HG03575 (cell line): ENCODE measurements around the gene MOB3B.

Experiments
- ATAC-seq: cut with Tn5 transposase; IDR thresholded peaks from one replicate; pipeline ENCODE4 v1.9.1; 2021; ENCODE audit not compliant: unreplicated experiment, insufficient number of reproducible peaks, low FRiP score; ENCODE audit errors: extremely low read depth

MOB3B gene

DNA sequence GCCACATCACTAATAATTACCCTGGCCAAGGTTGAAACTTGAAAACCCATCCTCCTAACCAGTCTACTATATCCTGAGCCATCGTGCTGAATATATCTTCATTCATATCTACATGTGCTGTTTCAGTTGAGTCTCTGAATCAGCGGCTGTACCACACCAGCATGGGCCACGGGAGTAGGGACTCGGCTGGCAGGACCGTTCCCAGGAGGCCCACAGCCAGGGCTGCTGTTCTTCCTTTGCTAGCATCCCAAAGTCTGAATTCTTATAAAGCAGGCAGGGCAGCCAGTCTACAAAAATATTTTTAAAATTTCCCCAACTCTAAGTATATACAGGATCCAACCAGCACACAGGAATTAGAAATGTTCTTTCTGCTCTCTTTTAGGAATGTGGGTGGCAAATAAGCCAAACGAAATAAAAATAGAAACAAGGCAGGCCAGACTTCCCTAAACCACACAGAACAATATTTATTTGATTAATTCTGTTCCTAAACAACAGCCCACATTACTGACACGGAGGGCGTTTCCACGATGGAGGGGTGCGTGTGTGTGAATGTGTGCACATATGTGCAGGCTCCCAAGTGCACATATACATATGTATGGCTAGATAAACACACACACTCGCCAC lies 189.8 kb downstream of the MOB3B start:
- no peak for ATAC-seq

DNA sequence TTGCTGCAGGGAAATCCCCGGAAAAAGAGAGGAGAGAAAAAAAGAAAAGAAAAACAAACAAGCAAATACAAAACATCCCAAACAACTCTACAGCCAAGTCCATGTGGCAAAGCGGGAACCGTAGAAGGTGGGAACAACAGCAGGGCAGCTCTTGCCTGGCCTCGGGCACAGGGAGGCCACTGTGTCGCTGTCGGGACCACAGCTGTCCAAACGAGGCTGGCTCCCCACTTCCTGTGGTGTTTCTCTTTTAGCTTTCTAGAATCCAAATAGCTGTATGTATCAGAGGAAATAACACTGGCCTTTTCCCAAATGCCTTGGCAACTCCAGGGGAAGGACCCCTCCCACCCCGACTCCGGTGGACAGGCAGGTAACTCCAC lies 191.1 kb downstream of the MOB3B start:
- ATAC-seq = no peak

DNA sequence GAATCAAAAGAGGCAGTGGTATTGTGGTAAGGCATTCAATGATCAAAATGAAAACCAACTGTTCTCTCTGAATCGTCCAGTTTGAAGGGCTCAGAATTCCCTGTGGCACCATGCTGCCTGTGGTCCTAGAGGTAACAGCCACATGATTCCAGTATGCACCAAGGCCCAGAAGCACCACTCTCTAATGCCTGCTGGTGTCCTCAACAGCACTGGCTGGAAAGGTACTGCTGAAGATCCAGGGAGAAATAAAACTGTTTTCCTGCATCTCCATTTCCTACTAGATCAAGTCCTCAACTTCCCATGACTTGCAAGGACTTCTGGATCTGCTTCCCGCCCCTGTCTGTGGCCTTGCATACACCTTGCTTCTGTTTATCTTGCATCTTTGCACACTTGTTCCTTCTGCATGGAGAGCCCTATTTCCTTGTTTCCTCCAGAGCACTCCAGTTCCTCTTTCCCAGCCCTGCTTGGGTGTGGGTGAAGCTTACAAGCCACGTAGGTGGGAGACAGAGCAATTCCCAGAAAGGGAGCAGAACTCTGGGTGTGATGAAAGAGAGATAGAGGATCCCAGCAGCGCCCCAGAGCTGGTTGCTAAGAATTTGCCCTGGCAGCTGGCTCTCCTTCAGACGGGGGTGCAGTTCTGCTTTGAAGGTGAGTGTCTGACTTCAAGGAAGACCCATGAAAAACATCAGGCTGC lies 191.6 kb downstream of the MOB3B start:
- no peak for ATAC-seq

DNA sequence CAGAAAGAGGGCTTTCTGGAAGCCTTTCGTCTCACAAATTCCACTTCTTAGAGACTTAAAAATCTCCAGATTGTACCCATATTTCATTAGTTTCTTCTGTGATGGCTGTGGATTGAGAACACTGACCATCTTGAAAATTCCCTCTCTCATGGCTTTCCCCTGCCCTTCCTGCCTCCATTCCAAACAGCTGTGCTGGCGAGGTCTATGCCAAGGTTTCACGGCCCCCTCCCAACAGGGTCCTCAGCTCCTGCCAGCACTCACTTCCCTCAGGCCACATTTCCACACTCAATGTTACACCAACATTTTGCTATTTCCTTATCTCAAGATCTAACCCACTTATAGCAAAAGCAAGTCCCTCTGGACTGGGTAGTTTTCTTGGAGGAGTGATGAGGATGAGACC lies 192.4 kb downstream of the MOB3B start:
- ATAC-seq = no peak

DNA sequence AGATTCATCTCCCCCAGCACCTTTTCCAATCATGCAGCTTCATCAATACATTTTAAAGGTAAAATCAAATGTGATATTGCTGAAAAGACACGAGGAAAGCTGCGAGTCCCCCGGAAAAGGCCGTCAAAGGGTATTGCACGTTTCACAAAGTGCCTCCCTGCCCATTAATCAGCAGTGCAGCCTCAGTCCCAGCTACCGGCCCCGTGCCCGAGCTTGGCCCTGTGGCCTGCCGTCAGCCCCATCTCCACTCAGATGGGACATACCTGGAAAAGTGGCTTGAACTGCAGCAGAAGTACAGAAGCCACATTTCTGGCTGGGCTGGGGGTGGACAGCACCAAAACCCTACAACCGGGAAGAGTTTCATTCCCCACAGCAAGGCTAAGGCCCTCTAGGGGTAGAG lies 192.8 kb downstream of the MOB3B start:
- no peak for ATAC-seq

DNA sequence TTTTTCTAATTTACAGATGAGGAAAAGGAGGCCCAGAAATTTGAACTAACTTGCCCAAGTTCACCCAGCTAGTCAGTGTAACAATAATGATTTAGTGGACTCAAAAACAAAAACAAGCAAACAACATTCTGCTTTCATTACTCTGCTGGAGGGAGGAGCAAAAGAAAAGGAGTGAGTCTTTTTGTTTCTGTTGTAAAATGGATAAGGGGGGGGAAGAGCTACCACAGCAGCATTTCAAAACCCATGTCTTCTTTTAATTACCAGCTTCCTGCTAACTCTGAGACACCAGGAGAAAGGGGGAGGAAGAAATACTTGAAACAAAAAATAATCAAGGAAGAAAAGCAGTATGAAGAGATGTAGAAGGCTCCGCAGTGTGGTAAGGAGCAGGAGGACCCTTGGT lies 193.5 kb downstream of the MOB3B start:
- ATAC-seq = no peak

DNA sequence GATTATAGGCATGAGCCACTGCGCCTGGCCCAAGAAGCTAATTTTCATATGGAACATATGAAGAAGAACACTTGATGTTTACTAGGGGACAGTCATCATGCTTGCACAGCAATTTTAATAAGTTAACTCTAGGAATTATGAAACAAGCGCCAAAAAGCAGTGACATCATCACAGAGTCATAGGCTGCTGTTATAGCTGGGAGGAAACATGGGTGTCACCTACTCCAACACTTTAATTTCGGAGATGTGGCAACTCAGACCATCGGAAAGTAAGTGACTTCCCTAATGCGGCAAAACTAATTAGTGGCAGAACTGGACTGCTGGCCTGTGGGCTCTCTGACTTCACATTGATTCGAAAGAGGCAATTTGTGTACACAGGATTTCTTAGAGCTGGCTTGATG lies 194.5 kb downstream of the MOB3B start:
- ATAC-seq = no peak

DNA sequence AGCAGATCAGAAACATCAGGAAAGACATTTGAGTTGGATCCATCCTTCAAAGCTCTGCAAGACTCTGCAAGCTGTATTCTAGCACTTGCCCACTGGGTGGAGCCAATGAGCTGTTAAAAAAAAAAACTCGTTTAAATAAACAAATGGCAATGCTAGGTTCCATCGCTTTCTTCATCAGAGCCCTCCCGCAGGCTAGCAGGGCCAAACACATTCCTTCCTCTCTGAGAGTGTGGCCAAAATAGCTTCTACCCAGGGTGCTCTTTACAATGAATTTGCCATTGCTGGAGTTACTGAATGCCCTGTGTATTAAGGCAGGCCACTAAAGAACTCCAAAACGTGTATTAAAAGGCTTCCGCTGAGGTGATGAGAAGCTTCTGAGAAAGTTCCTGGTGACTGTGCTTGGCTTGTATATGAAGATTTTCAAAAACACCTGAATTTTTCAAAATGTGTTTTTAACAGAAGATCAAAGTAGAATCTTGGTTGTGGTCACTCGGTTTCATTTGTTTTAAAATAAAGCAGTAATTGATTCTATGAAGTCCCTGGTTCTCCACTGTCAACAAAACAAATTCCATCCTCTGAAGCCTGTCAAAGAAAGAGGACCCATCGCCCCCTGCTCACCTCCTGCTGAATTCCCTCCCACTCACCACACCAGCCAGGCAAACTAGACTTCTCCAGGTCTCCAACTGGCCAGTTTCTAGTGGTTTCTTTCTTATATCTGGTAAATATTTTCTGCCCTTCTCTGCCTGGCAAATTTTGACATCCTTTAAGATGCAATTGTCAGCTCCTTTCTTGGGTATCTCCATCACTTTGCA lies 196.2 kb downstream of the MOB3B start:
- peak; percentile 86 for ATAC-seq

DNA sequence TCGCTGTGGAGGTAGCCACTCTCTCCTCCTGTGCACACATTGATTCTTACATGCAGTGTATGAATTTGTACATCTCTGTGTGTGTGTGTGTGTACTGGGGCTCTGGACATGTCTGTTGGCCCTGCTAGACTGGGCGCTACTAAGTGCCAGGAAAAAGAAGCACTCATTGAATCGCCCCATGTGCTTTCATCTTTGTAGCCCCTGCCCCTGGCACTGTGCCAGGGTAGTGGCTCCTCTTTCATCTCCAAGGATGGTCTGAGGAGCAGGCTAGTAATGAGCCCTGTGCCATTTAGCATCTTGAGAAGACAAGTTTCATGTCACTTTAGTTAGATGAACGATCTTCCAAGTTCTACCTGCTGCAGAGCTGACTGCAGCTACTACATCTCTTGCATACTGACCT lies 198.2 kb downstream of the MOB3B start:
- ATAC-seq = no peak

DNA sequence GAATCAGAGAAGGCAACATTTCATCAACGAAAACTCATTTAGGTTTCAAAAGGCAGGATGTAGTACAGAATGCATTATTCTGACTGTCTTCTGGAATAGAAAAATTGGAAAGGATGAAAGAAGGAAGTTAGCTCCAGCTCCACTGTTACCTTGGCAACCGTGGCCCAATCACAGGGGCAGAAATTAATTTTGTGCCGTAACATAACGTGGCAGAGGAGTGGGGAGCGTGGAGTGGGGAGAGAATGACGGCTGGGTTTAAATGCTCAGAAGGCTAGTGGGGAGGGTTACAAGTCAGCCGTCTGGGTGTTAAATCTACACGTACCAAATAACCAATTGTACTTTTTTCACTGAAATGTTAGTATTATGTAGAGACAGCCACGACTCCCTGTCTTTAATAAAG lies 200.3 kb downstream of the MOB3B start:
- ATAC-seq = no peak

DNA sequence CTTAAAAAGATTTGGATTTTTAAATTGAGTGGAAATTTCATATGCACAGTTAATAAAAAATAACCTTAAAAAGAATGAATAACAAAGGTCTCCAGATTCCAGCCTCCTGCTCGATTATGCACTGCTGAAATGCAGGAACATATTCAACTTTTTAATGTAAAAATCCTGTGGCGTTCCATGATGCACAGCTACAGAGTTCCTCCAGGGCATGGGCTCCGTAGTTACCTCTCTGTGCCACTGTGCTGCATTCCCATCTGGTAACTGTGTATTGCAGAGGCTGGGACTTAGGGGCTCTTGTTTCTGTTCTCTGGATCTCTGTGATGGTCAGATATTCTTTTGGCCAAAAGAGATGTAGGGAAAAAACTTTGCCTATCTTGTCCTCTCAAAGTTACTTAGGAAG lies 201.1 kb downstream of the MOB3B start:
- no peak for ATAC-seq

DNA sequence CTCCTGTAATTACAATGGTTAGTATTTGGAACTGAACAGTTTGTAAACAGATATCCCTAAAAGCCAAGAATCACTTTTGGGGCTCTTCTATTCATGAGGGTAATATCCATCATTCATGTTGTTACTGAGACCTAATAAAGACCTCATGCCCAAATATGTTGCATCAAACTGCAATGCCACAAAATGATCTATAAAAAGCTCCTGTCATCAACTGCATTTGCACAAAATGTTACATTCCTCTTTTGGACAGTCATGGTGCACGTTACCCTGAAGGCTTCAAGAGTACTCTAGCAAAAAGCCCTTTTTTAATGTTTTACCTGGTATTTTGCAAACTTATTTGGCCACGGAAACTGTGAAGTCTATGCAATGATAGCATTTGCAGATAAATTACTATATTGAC lies 218.4 kb downstream of the MOB3B start:
- no peak for ATAC-seq

DNA sequence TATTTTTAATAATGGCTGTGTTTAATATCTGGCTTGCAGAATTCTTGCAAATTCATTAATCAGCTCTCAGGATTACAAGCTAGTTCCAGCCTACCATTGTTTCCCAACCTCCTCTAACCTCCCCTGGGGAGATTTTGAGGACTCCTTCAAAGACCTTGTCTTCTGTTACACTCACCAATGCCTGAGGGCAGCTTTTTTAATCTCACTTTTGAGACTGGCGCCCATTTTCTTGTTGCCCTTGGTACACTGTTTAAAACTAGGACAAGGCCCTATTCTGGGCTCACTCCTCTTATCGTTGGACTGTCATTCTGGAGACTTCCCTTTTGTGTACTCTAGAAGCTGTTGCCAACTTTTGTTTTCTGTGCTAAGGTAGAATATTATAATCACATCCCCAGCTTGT lies 219.0 kb downstream of the MOB3B start:
- no peak for ATAC-seq

DNA sequence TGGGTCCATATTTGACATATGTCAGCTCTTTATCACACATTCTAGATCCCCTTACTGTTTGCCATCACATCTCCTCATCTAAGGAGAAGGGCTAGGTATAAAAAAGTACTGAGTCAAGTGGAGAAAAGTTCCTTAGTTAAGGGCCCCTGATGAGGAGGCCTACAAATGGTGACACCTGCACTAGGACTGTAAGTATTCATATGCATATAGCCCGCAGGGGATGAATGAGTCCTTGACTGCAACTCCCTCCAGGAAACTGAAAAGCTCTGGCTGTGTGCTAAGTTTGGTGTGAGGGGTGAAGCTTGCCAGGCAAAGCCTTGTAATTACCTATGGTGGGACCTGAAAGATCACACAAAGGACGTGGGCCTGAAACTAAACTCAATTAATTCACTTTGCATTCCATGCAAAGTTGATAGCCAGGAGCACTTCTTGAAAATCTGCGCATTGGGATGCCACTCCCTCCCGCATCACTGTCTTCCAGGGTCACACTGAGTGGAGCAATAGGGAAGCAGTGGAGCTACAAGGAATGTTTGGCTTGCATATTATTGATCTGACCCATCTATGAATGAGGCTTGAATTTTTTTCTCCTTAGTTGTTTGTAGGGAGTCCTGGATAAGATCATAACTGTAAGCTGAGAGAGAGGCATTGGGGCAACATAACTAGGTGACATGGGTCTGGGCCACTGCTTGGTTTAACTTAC lies 220.8 kb downstream of the MOB3B start:
- no peak for ATAC-seq

DNA sequence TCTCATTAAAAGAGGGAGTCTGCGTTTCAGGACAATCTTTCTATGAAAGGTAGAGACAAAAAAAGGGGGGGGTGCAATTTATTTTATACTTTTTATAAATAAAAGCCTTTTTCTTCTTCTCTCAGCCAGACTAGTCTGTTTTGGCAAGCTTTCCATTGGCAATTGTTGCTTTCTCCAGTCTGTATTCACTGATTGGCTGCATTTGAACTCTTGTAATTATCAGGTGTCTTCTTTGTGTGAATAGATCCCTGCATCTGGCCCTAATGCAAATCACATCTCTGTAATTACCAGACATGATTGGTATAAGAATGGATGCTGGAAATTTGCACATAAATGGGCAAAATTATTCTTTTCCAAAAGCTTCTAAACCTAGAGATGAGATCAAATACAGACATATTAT lies 225.1 kb downstream of the MOB3B start:
- ATAC-seq = no peak

DNA sequence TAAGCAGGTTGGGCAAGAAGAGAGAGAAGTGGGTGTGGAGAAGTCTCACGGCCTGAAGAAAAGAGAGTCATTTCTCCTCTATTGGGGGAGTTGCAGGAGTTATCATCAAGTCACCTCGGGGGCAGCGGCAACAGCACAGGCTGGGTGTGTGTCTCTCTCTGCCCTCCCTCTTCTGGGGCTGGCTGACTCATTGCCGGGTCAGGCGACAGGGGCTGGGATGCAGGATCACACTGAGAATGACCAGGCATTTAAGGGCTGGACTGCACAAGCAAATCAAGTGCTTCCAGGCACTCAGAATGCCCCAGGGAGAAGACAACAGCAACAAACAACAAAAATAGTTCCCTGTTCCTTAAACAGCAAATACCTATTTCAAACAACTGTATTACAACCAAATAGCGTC lies 226.4 kb downstream of the MOB3B start:
- ATAC-seq = no peak

DNA sequence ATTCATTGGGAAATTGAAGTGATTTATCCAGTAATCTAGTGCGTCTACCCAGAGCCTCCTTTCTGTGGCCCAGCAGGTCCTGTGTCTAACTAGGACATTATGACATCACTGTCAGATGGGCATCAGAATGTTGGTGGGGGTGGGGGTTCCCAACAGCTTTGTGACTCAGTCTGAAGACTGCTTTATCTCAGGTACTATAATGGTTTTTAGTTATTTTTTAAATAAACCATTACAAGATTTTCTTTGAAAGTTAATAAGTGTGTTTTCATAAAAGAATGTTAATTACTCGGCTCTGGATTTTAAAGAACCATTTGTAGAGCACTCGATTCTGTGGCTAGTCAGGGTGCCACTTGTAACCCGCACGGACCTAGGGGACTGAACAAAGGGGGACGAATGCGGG lies 232.6 kb downstream of the MOB3B start, which contains the start of gene EQTN:
Gene EQTN (minus strand): TSS at position 101 of the 400 bp plus-strand sequence. CDS start 95 bp downstream, at position 6.
- no peak for ATAC-seq

DNA sequence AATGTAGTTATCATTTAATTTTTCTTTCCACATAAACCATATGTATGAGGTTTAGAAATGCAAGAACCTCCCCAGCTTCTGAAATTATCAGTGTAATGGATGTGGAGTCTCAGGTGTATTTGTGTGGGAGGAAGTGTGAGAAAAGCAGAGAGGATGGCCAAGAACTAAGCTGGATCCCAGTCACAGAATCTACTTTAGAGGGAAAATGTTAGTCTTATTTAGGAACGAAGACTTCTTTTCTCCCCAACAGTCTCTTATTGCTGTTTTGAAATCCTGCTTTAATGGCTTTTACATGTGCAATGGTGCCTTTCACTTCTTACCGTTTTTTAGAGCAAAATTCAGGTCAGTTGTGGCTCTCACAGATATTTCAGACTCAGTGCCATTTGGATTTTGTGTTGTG lies 235.6 kb downstream of the MOB3B start:
- ATAC-seq = no peak

DNA sequence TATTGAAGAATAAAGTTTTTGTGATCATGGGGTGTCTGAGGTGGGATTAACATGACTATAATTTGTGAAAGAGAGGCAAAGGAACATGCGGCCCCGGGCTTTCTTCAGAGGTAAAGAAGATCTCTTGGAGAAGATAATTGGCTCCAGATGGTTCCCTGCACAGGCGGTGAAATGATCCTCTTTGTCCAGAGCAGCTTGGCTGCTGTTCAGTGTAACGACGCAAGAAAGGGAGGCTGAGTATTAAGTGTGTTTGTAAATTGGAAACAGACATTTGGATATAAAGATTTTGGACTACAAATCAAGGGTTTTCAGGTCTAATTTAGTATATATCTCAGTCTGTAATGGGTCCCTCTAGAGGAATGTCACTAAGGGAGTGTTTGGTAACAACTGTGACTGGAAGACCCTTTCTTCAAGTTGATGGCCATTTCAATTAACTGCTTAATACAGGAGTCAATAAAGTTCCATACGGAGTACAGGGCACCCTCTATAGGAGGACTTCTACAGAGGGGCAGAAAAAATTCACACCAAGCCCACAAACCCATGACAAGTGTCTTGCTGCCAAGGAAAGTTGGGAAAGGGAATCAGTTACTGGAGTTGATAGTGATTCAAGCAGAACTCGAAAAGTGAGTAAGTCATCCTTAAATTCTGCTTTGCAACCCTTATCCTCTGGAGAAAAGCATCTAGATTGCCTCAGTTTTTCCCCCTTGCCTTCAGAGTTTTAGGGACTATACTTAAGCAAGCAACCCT lies 236.8 kb downstream of the MOB3B start:
- ATAC-seq = no peak
